H9 (cell line): ENCODE measurements around the gene FOXB1. TPM values are rescaled to one million over a fixed set of nuclear protein-coding genes. Genes with fewer than 3 reads are reported as not detected.

Experiments used
- DNase-seq: peaks from one replicate; pipeline ENCODE4 v3.0.0-alpha.2; 2017
- H2AFZ ChIP-seq: one replicate; pipeline ENCODE4 v1.6.1; 2013; ENCODE audit warnings: mild to moderate bottlenecking, low read length, control low read depth, moderate library complexity
- H2AK5ac ChIP-seq: 2 replicates; pipeline ENCODE4 v1.6.1; 2013; ENCODE audit warnings: low read length, control low read depth, mixed read lengths; ENCODE audit not compliant: insufficient read length
- H2BK120ac ChIP-seq: one replicate; pipeline ENCODE4 v1.6.1; 2013; ENCODE audit warnings: low read depth, mild to moderate bottlenecking, low read length, control low read depth, inconsistent platforms; ENCODE audit not compliant: poor library complexity, severe bottlenecking
- H2BK12ac ChIP-seq: 2 replicates; pipeline ENCODE4 v1.6.1; 2013; ENCODE audit warnings: low read length, control low read depth, mixed read lengths, low read depth; ENCODE audit not compliant: insufficient read length
- H2BK15ac ChIP-seq: 2 replicates; pipeline ENCODE4 v1.6.1; 2013; ENCODE audit warnings: low read depth, low read length, control low read depth
- H2BK20ac ChIP-seq: one replicate; pipeline ENCODE4 v1.6.1; 2013; ENCODE audit warnings: low read depth, mild to moderate bottlenecking, low read length, control low read depth, inconsistent platforms; ENCODE audit not compliant: poor library complexity, severe bottlenecking
- H2BK5ac ChIP-seq: 2 replicates; pipeline ENCODE4 v1.6.1; 2013; ENCODE audit warnings: low read length, control low read depth, mixed read lengths; ENCODE audit not compliant: insufficient read length
- H3K14ac ChIP-seq: 2 replicates; pipeline ENCODE4 v1.6.1; 2013; ENCODE audit warnings: low read length, control low read depth; ENCODE audit not compliant: insufficient read depth
- H3K18ac ChIP-seq: 2 replicates; pipeline ENCODE4 v1.6.1; 2013; ENCODE audit warnings: low read depth, mild to moderate bottlenecking, mixed read lengths, low read length, control low read depth; ENCODE audit not compliant: insufficient read length
- H3K23ac ChIP-seq: 2 replicates; pipeline ENCODE4 v1.6.1; 2013; ENCODE audit warnings: low read length, control low read depth, mixed read lengths, low read depth; ENCODE audit not compliant: insufficient read length
- H3K23me2 ChIP-seq: 2 replicates; pipeline ENCODE4 v1.6.1; 2013; ENCODE audit warnings: low read depth, mild to moderate bottlenecking, mixed read lengths, low read length, control low read depth; ENCODE audit not compliant: insufficient read length, poor library complexity, severe bottlenecking
- H3K27ac ChIP-seq: 2 replicates; pipeline ENCODE4 v1.5.1; 2013; ENCODE audit warnings: low read length, control low read depth, mixed read lengths, low read depth; ENCODE audit not compliant: insufficient read length
- H3K27me3 ChIP-seq: 2 replicates; pipeline ENCODE4 v1.6.1; 2013; ENCODE audit warnings: low read length, control low read depth, inconsistent platforms; ENCODE audit not compliant: insufficient read depth
- H3K4ac ChIP-seq: 2 replicates; pipeline ENCODE4 v1.6.1; 2013; ENCODE audit warnings: low read depth, mild to moderate bottlenecking, control low read depth, inconsistent platforms, low read length, moderate library complexity
- H3K4me1 ChIP-seq: 2 replicates; pipeline ENCODE4 v1.6.1; 2013; ENCODE audit warnings: low read length, control low read depth, inconsistent platforms; ENCODE audit not compliant: insufficient read depth
- H3K4me2 ChIP-seq: 2 replicates; pipeline ENCODE4 v1.6.1; 2013; ENCODE audit warnings: low read length, control low read depth, mixed read lengths; ENCODE audit not compliant: insufficient read length, insufficient read depth
- H3K56ac ChIP-seq: 2 replicates; pipeline ENCODE4 v1.6.1; 2013; ENCODE audit warnings: low read depth, mild to moderate bottlenecking, mixed read lengths, low read length, control low read depth; ENCODE audit not compliant: insufficient read length
- H3K79me1 ChIP-seq: 2 replicates; pipeline ENCODE4 v1.6.1; 2013; ENCODE audit warnings: low read depth, mild to moderate bottlenecking, moderate library complexity, low read length, control low read depth, inconsistent platforms; ENCODE audit not compliant: insufficient read depth, poor library complexity, severe bottlenecking
- H3K79me2 ChIP-seq: 2 replicates; pipeline ENCODE4 v1.6.1; 2013; ENCODE audit warnings: low read length, control low read depth, inconsistent platforms; ENCODE audit not compliant: insufficient read depth
- H3K9ac ChIP-seq: 2 replicates; pipeline ENCODE4 v1.6.1; 2013; ENCODE audit warnings: low read length, control low read depth, mixed read lengths; ENCODE audit not compliant: insufficient read length; ENCODE audit errors: extremely low read depth
- H3K9me3 ChIP-seq: one replicate; pipeline ENCODE4 v1.6.1; 2013; ENCODE audit warnings: low read depth, low read length, inconsistent platforms; ENCODE audit not compliant: control insufficient read depth
- H3T11ph ChIP-seq: one replicate; pipeline ENCODE4 v1.6.1; 2013; ENCODE audit warnings: mild to moderate bottlenecking, low read length, control low read depth, inconsistent platforms
- H4K20me1 ChIP-seq: one replicate; pipeline ENCODE4 v1.6.1; 2013; ENCODE audit not compliant: control insufficient read depth, insufficient read length, insufficient read depth
- H4K5ac ChIP-seq: 2 replicates; pipeline ENCODE4 v1.6.1; 2013; ENCODE audit warnings: low read depth, mild to moderate bottlenecking, mixed read lengths, low read length, control low read depth; ENCODE audit not compliant: insufficient read length
- H4K8ac ChIP-seq: replicated peaks from 2 replicates; pipeline ENCODE4 v1.6.1; 2013; ENCODE audit warnings: low read length, control low read depth, mixed read lengths, low read depth; ENCODE audit not compliant: insufficient read length
- H4K91ac ChIP-seq: 2 replicates; pipeline ENCODE4 v1.6.1; 2013; ENCODE audit warnings: low read depth, mild to moderate bottlenecking, moderate library complexity, mixed read lengths, low read length, control low read depth; ENCODE audit not compliant: insufficient read length
- H3K27ac Mint-ChIP-seq, 3 experiments: 2 replicates in 2 of 3; 3 replicates in 1 of 3; pipeline ENCODE4 v1.8.0; 2020 to 2021; ENCODE audit warnings: mixed read lengths in 3 of 3, mild to moderate bottlenecking in 1 of 3, moderate library complexity in 1 of 3
- H3K27me3 Mint-ChIP-seq: 2 replicates; pipeline ENCODE4 v1.8.0; 2021; ENCODE audit warnings: low read depth, mild to moderate bottlenecking, moderate library complexity, mixed read lengths
- H3K36me3 Mint-ChIP-seq, 3 experiments: 2 replicates in 2 of 3; 3 replicates in 1 of 3; pipeline ENCODE4 v1.8.0; 2020 to 2021; ENCODE audit warnings: low read depth in 3 of 3, mixed read lengths in 3 of 3; ENCODE audit not compliant: insufficient read depth in 1 of 3
- H3K4me1 Mint-ChIP-seq, 2 experiments: 2 replicates each; pipeline ENCODE4 v1.8.0; 2020; ENCODE audit warnings: mixed read lengths in 2 of 2
- H3K4me3 Mint-ChIP-seq, 2 experiments: 2 replicates in 1 of 2; 3 replicates in 1 of 2; pipeline ENCODE4 v1.8.0; 2020 to 2021; ENCODE audit warnings: mild to moderate bottlenecking in 2 of 2, mixed read lengths in 2 of 2, moderate library complexity in 1 of 2
- H3K9me3 Mint-ChIP-seq, 2 experiments: 2 replicates in 1 of 2; 3 replicates in 1 of 2; pipeline ENCODE4 v1.8.0; 2020; ENCODE audit warnings: mild to moderate bottlenecking in 2 of 2, mixed read lengths in 2 of 2, moderate library complexity in 1 of 2
- CTCF ChIP-seq: fragments of 200-600 bp; sonication (generic); conservative IDR thresholded peaks from 3 replicates; pipeline ENCODE4 v1.8.0; 2021; ENCODE audit warnings: antibody characterized with exemption, mild to moderate bottlenecking
- WGBS: extraction: QIAGEN DNeasy Blood & Tissue Kit; methylation state at CpG from one replicate; pipeline ENCODE4 v1.1.7; 2013; ENCODE audit warnings: missing lambda C conversion rate, low lambda C conversion rate, mixed read lengths; ENCODE audit not compliant: insufficient read length; ENCODE audit errors: extremely low coverage; 5-methylcytosine and 5-hydroxymethylcytosine counted together
- total RNA-seq: library from RNA; stranded (reverse); gene quantifications from 2 replicates; pipeline ENCODE4 v1.2.1, GENCODE V29; 2021

The FOXB1 gene
- total RNA-seq, 1 experiment from 2014 or later = 3.5 TPM

- H3K27me3 ChIP-seq = peaks cover 31% of the 10 kb centered on the region
- H2BK15ac ChIP-seq = no peak overlapping the region
- no peak overlapping the region for H3K56ac ChIP-seq
- no peaks in the 10 kb centered on the region for H3K79me1 ChIP-seq
- TF ChIP-seq CTCF = no peak
- peak overlapping the region; percentile 80 to 95 for H3K4me3 Mint-ChIP-seq
- H3K9me3 Mint-ChIP-seq = no peaks in the 10 kb centered on the region
- H3K14ac ChIP-seq = no peak overlapping the region
- DNase-seq = no peak
- H2AK5ac ChIP-seq = no peak overlapping the region
- H4K5ac ChIP-seq = no peak overlapping the region
- H3K9me3 ChIP-seq = no peaks in the 10 kb centered on the region
- H3T11ph ChIP-seq = no peak overlapping the region
- peak overlapping the region in 1 of 3 experiments; percentile 41; a peak in 1 of 7 replicates for H3K27ac Mint-ChIP-seq
- no peak overlapping the region for H3K4ac ChIP-seq
- H3K4me1 ChIP-seq = peaks cover 9% of the 10 kb centered on the region
- H3K23ac ChIP-seq = no peak overlapping the region
- WGBS = no CpG with 5 or more reads among the region's 28 CpGs
- peaks cover 89% of the 10 kb centered on the region for H3K27me3 Mint-ChIP-seq
- no peaks in the 10 kb centered on the region for H3K79me2 ChIP-seq
- no peak overlapping the region for H2AFZ ChIP-seq
- peak overlapping the region; percentile 99 for H3K4me2 ChIP-seq
- H4K8ac ChIP-seq = no peak overlapping the region
- no peak overlapping the region for H3K27ac ChIP-seq
- no peak overlapping the region for H3K9ac ChIP-seq
- no peaks in the 10 kb centered on the region for H4K20me1 ChIP-seq
- H3K36me3 Mint-ChIP-seq = no peaks in the 10 kb centered on the region
- H2BK5ac ChIP-seq = no peak overlapping the region
- H2BK20ac ChIP-seq = no peak overlapping the region
- H2BK120ac ChIP-seq = no peak overlapping the region
- peaks cover 73 to 79% of the 10 kb centered on the region in 2 experiments for H3K4me1 Mint-ChIP-seq
- H3K18ac ChIP-seq = no peak overlapping the region
- H4K91ac ChIP-seq = no peak overlapping the region
- no peak overlapping the region for H2BK12ac ChIP-seq
- H3K23me2 ChIP-seq = peaks cover 74% of the 10 kb centered on the region
Observed at GRCh38 chr15:59999612-60000112, 4.4 kb upstream of the FOXB1 start.
